Keratinocyte (primary cell): ENCODE data around the gene RELCH. TPM values are rescaled to one million over a fixed set of nuclear protein-coding genes. Genes with fewer than 3 reads are reported as not detected.

ENCODE experiments used
- DNase-seq: peaks from one replicate; pipeline ENCODE4 v3.0.0-alpha.2; 2011; ENCODE audit warnings: low read depth, missing footprints, low spot score
- FAIRE-seq: peaks from 2 replicates; lab custom pipeline; 2011; peaks lifted over from hg19 to GRCh38; lab: Jason Lieb, UNC
- H2AFZ ChIP-seq: 2 replicates; pipeline ENCODE4 v1.6.0; 2012; ENCODE audit warnings: low read length, control low read depth, inconsistent platforms; ENCODE audit not compliant: control insufficient read depth
- H3K27ac ChIP-seq: 2 replicates; pipeline ENCODE4 v1.5.1; 2011; ENCODE audit warnings: low read length; ENCODE audit not compliant: control insufficient read depth, insufficient read depth
- H3K27me3 ChIP-seq: 3 replicates; pipeline ENCODE4 v1.6.0; 2011; ENCODE audit warnings: low read length; ENCODE audit not compliant: control insufficient read depth, insufficient read depth; ENCODE audit errors: extremely low read depth
- H3K36me3 ChIP-seq, 2 experiments: 2 replicates in 1 of 2; 3 replicates in 1 of 2; pipeline ENCODE4 v1.5.1; 2011; ENCODE audit warnings: low read length in 2 of 2, mild to moderate bottlenecking in 1 of 2; ENCODE audit not compliant: control insufficient read depth in 2 of 2, insufficient read depth in 2 of 2; ENCODE audit errors: extremely low read depth in 1 of 2
- H3K4me1 ChIP-seq: 3 replicates; pipeline ENCODE4 v1.5.1; 2011; ENCODE audit warnings: low read length; ENCODE audit not compliant: control insufficient read depth, insufficient read depth; ENCODE audit errors: extremely low read depth
- H3K4me2 ChIP-seq: 3 replicates; pipeline ENCODE4 v1.6.0; 2011; ENCODE audit warnings: low read depth, low read length; ENCODE audit not compliant: control insufficient read depth, insufficient read depth; ENCODE audit errors: extremely low read depth
- H3K4me3 ChIP-seq, 3 experiments: fragments of 200-600 bp in 1 of 3; sonication (generic) in 1 of 3; 2 replicates in 2 of 3; 3 replicates in 1 of 3; pipeline ENCODE4 v1.5.1; 2011 to 2016; ENCODE audit warnings: low read length in 3 of 3, mild to moderate bottlenecking in 3 of 3, control low read depth in 2 of 3, inconsistent platforms in 1 of 3, low read depth in 1 of 3, mixed read lengths in 1 of 3, mixed run types in 1 of 3, moderate library complexity in 1 of 3; ENCODE audit not compliant: control insufficient read depth in 2 of 3, insufficient read depth in 2 of 3; ENCODE audit errors: extremely low read depth in 1 of 3
- H3K79me2 ChIP-seq: 2 replicates; pipeline ENCODE4 v1.6.0; 2012; ENCODE audit warnings: low read length; ENCODE audit not compliant: control insufficient read depth, insufficient read depth
- H3K9ac ChIP-seq: 3 replicates; pipeline ENCODE4 v1.6.0; 2011; ENCODE audit warnings: low read length; ENCODE audit not compliant: control insufficient read depth, insufficient read depth; ENCODE audit errors: extremely low read depth
- H3K9me1 ChIP-seq: 3 replicates; pipeline ENCODE4 v1.6.0; 2011; ENCODE audit warnings: low read length; ENCODE audit not compliant: control insufficient read depth, insufficient read depth; ENCODE audit errors: extremely low read depth
- H3K9me3 ChIP-seq: 2 replicates; pipeline ENCODE4 v1.5.1; 2012; ENCODE audit warnings: low read depth, low read length; ENCODE audit not compliant: control insufficient read depth
- H4K20me1 ChIP-seq: 3 replicates; pipeline ENCODE4 v1.6.0; 2011; ENCODE audit warnings: low read length; ENCODE audit not compliant: control insufficient read depth, insufficient read depth; ENCODE audit errors: extremely low read depth
- EZH2 ChIP-seq: IDR thresholded peaks from one replicate; pipeline ENCODE4 v1.6.1; 2012; ENCODE audit warnings: inconsistent platforms, mild to moderate bottlenecking, low read length, moderate library complexity
- dilution Hi-C: fragments of 300-500 bp; cut with MboI; formaldehyde crosslinking; loops from one replicate; pipeline ENCODE4 v1.7.0; 2020; ENCODE audit warnings: low sequenced_read_pairs; ENCODE audit not compliant: extremely low pct_ligation_motif_present
- polyA plus RNA-seq, 5 experiments: library from polyadenylated mRNA; depleted of rRNA in 3 of 5; stranded (reverse) in 3 of 5; stranded (forward) in 1 of 5; unstranded in 1 of 5; fragments of >200 nt; gene quantifications; 1 replicate in 1 of 5; 2 replicates in 3 of 5; 3 replicates in 1 of 5; pipeline versions ENCODE4 v1.2.1 to v1.2.3, GENCODE V29; 2011 to 2012; ENCODE audit warnings: missing spikeins in 2 of 5, low read depth in 1 of 5, low replicate concordance in 1 of 5
- TF ChIP-seq, protein P1 (sequence below), 3 experiments: IDR thresholded peaks in 1 of 3; conservative IDR thresholded peaks in 1 of 3; optimal IDR thresholded peaks in 1 of 3; 2 replicates in 2 of 3; 3 replicates in 1 of 3; pipeline versions ENCODE3 to v1.5.1; 2011; ENCODE audit warnings: low read length in 3 of 3, mild to moderate bottlenecking in 3 of 3, moderate library complexity in 2 of 3, control low read depth in 1 of 3, inconsistent platforms in 1 of 3; ENCODE audit not compliant: insufficient read depth in 2 of 3; ENCODE audit errors: extremely low read depth in 1 of 3

RELCH gene
- polyA plus RNA-seq, 1 donor (not counting 4 experiments of a cell fraction or from before 2014, with no cell fraction given) = 21.8 TPM

- dilution Hi-C loops = no loop called here
- DNase-seq = no peak
- FAIRE-seq = no peak
- TF ChIP-seq EZH2 = no peak
- TF ChIP-seq, protein P1, sequence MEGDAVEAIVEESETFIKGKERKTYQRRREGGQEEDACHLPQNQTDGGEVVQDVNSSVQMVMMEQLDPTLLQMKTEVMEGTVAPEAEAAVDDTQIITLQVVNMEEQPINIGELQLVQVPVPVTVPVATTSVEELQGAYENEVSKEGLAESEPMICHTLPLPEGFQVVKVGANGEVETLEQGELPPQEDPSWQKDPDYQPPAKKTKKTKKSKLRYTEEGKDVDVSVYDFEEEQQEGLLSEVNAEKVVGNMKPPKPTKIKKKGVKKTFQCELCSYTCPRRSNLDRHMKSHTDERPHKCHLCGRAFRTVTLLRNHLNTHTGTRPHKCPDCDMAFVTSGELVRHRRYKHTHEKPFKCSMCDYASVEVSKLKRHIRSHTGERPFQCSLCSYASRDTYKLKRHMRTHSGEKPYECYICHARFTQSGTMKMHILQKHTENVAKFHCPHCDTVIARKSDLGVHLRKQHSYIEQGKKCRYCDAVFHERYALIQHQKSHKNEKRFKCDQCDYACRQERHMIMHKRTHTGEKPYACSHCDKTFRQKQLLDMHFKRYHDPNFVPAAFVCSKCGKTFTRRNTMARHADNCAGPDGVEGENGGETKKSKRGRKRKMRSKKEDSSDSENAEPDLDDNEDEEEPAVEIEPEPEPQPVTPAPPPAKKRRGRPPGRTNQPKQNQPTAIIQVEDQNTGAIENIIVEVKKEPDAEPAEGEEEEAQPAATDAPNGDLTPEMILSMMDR (optimal IDR thresholded peaks at IDR 0.05 in 1 of 3, IDR thresholded peaks at IDR 0.05 in 1 of 3, conservative IDR thresholded peaks at IDR 0.05 in 1 of 3; ENCODE audit: extremely low read depth in 1 of 3, insufficient read depth in 2 of 3, low read length in 3 of 3) = no peak
- Histone ChIP-seq H3K9me1 (no peaks in the 10 kb centered on the region), H3K9ac (no peak overlapping the region), H3K79me2 (no peaks in the 10 kb centered on the region), H3K27ac (no peak overlapping the region), H3K9me3 (no peaks in the 10 kb centered on the region), H3K4me3 (no peak overlapping the region), H3K4me2 (no peak overlapping the region), H4K20me1 (no peaks in the 10 kb centered on the region), H3K36me3 (no peaks in the 10 kb centered on the region), H3K4me1 (peaks cover 6% of the 10 kb centered on the region), H2AFZ (no peak overlapping the region), H3K27me3 (peaks cover 8% of the 10 kb centered on the region)
Measured at GRCh38 chr18:62340996-62341395, 153.9 kb downstream of the RELCH start.

- no peak overlapping the region for H2AFZ ChIP-seq
- H3K9me1 ChIP-seq = no peaks in the 10 kb centered on the region
- FAIRE-seq = no peak
- H3K4me1 ChIP-seq = peaks cover 6% of the 10 kb centered on the region
- H3K4me3 ChIP-seq = no peak overlapping the region
- no peak overlapping the region for H3K27ac ChIP-seq
- TF ChIP-seq, protein P1 (optimal IDR thresholded peaks at IDR 0.05 in 1 of 3, IDR thresholded peaks at IDR 0.05 in 1 of 3, conservative IDR thresholded peaks at IDR 0.05 in 1 of 3; ENCODE audit: extremely low read depth in 1 of 3, insufficient read depth in 2 of 3, low read length in 3 of 3) = no peak
- TF ChIP-seq EZH2 = no peak
- H3K27me3 ChIP-seq = peaks cover 8% of the 10 kb centered on the region
- dilution Hi-C loops = no loop called here
- no peaks in the 10 kb centered on the region for H3K36me3 ChIP-seq
- no peaks in the 10 kb centered on the region for H4K20me1 ChIP-seq
- no peaks in the 10 kb centered on the region for H3K79me2 ChIP-seq
- no peak overlapping the region for H3K9ac ChIP-seq
- no peaks in the 10 kb centered on the region for H3K9me3 ChIP-seq
- no peak for DNase-seq
- H3K4me2 ChIP-seq = no peak overlapping the region
Measured at GRCh38 chr18:62341473-62341872, 154.4 kb downstream of the RELCH start.
